ENCODE data around the gene GFY.
"Not testable (repeated sequence)": the region's sequence is repeated elsewhere in the genome, so short reads cannot be mapped to it uniquely, and the experiment has no call there.

GFY gene

GRCh38 chr19:49444100-49444700 lies 19.0 kb downstream of the GFY start:
- not testable (repeated sequence) for DNase-seq

GRCh38 chr19:49445997-49446396 lies 20.8 kb downstream of the GFY start:
- DNase-seq, result no peak

GRCh38 chr19:49447485-49448431 lies 22.6 kb downstream of the GFY start:
- no peak for DNase-seq

GRCh38 chr19:49448432-49448786 lies 23.2 kb downstream of the GFY start:
- no peak for DNase-seq

- no peak for DNase-seq
Observed at GRCh38 chr19:49450405-49450804, 25.2 kb downstream of the GFY start.

- DNase-seq, result peak; percentile 99
Observed at GRCh38 chr19:49451430-49452181, 26.4 kb downstream of the GFY start, which contains the start of gene PIH1D1. Gene PIH1D1 (minus strand): TSS chr19:49451814. CDS start chr19:49451574, 240 bp downstream.

GRCh38 chr19:49453013-49453756 lies 28.0 kb downstream of the GFY start, which contains the start of gene ALDH16A1:
Gene ALDH16A1 (plus strand): TSS chr19:49453225. CDS start chr19:49453332, 107 bp downstream.
- DNase-seq, result peak; percentile 98

- peak; percentile 47 for DNase-seq
Observed at GRCh38 chr19:49453757-49454240, 28.6 kb downstream of the GFY start.

GRCh38 chr19:49455773-49456172 lies 30.6 kb downstream of the GFY start:
- no peak for DNase-seq

GRCh38 chr19:49456326-49456725 lies 31.1 kb downstream of the GFY start:
- DNase-seq, result no peak

- DNase-seq, result no peak
Observed at GRCh38 chr19:49458567-49458903, 33.3 kb downstream of the GFY start.

GRCh38 chr19:49459388-49459787 lies 34.2 kb downstream of the GFY start:
- DNase-seq, result no peak

- DNase-seq, result not testable (repeated sequence)
Observed at GRCh38 chr19:49461130-49461529, 35.9 kb downstream of the GFY start.

GRCh38 chr19:49461656-49462055 lies 36.5 kb downstream of the GFY start:
- DNase-seq, result no peak

- no peak for DNase-seq
Observed at GRCh38 chr19:49462492-49462891, 37.3 kb downstream of the GFY start.

- DNase-seq, result no peak
Observed at GRCh38 chr19:49463960-49464740, 39.0 kb downstream of the GFY start.

- no peak for DNase-seq
Observed at GRCh38 chr19:49465371-49465770, 40.2 kb downstream of the GFY start.

- DNase-seq, result no peak
Observed at GRCh38 chr19:49468199-49468598, 43.0 kb downstream of the GFY start.

- DNase-seq, result no peak
Observed at GRCh38 chr19:49468746-49469447, 43.7 kb downstream of the GFY start.

- no peak for DNase-seq
Observed at GRCh38 chr19:49469828-49470614, 44.8 kb downstream of the GFY start.
